Measurements from ENCODE around the gene HINT2.

Gene HINT2

GRCh38 chr9:35814841-35815543 lies at the start of gene HINT2:
Gene HINT2, minus strand, starts transcription at chr9:35815042. Its CDS starts 63 bp downstream, at chr9:35814979.
- ChIA-PET CTCF (interaction anchor here (1.3 kb wide), 1 partner anchor 88 kb away, joined by 3 read pairs; no protein-coding TSS in a partner anchor), POLR2A (interaction anchor here (0.8 to 2.0 kb wide), 14 partner anchors 10 to 375 kb away, joined by 3 to 9 read pairs (median 4); partner anchors contain the start of genes CREB3, FAM221B, GBA2 and RGP1)
- TF ChIP-seq LEF1 (IDR thresholded peaks at IDR 0.05; ENCODE audit: borderline replicate concordance) (peak; percentile 6; the same call in 1 of the 2 replicates), HDGF (IDR thresholded peaks at IDR 0.05; ENCODE audit: borderline replicate concordance) (peak; percentile 92), FOXA1 (IDR thresholded peaks at IDR 0.05) (no peak), TARDBP (IDR thresholded peaks at IDR 0.05) (peak; percentile 27; the same call in 1 of the 2 replicates), SUZ12 (IDR thresholded peaks at IDR 0.05) (no peak)
- DNase-seq (ENCODE audit: extremely low spot score): peak; percentile 91

- TF ChIP-seq FOXA1 (IDR thresholded peaks at IDR 0.05): no peak
- no peak for TF ChIP-seq FOXK2 (IDR thresholded peaks at IDR 0.05)
- ChIA-PET POLR2A (no interaction called here), CTCF (no interaction called here)
- no peak for DNase-seq (ENCODE audit: extremely low spot score)
Observed at GRCh38 chr9:35863583-35863982, 48.7 kb upstream of the HINT2 start.

GRCh38 chr9:35862328-35862727 lies 47.5 kb upstream of the HINT2 start:
- TF ChIP-seq LEF1 (IDR thresholded peaks at IDR 0.05; ENCODE audit: borderline replicate concordance) (no peak), CTBP1 (IDR thresholded peaks at IDR 0.05; ENCODE audit: borderline replicate concordance) (no peak), FOXM1 (IDR thresholded peaks at IDR 0.05; ENCODE audit: borderline replicate concordance) (no peak), SP1 (IDR thresholded peaks at IDR 0.05) (no peak), HDGF (IDR thresholded peaks at IDR 0.05; ENCODE audit: borderline replicate concordance) (no peak), ELF4 (IDR thresholded peaks at IDR 0.05) (no peak), TARDBP (IDR thresholded peaks at IDR 0.05) (no peak), ARNT (IDR thresholded peaks at IDR 0.05) (no peak), L3MBTL2 (conservative IDR thresholded peaks at IDR 0.05) (no peak), SUZ12 (IDR thresholded peaks at IDR 0.05) (no peak), ZNF384 (IDR thresholded peaks at IDR 0.05) (no peak), FOXK2 (IDR thresholded peaks at IDR 0.05) (no peak), BHLHE40 (IDR thresholded peaks at IDR 0.05; ENCODE audit: borderline replicate concordance) (no peak), PKNOX1 (IDR thresholded peaks at IDR 0.05) (no peak), FOXA1 (IDR thresholded peaks at IDR 0.05) (no peak), NFRKB (IDR thresholded peaks at IDR 0.05) (no peak)
- no peak for DNase-seq (ENCODE audit: extremely low spot score)
- POLR2A ChIA-PET: no interaction called here
- CTCF ChIA-PET: no interaction called here

GRCh38 chr9:35861161-35861897 lies 46.5 kb upstream of the HINT2 start:
- POLR2A ChIA-PET: no interaction called here
- TF ChIP-seq CTBP1 (IDR thresholded peaks at IDR 0.05; ENCODE audit: borderline replicate concordance): no peak
- no peak for TF ChIP-seq NFRKB (IDR thresholded peaks at IDR 0.05)
- no peak for TF ChIP-seq ARNT (IDR thresholded peaks at IDR 0.05)
- no peak for TF ChIP-seq FOXM1 (IDR thresholded peaks at IDR 0.05; ENCODE audit: borderline replicate concordance)
- CTCF ChIA-PET: no interaction called here
- DNase-seq (ENCODE audit: extremely low spot score): no peak

GRCh38 chr9:35859990-35860339 lies 45.1 kb upstream of the HINT2 start:
- CTCF ChIA-PET: no interaction called here

GRCh38 chr9:35859310-35859989 lies 44.6 kb upstream of the HINT2 start:
- TF ChIP-seq LEF1 (IDR thresholded peaks at IDR 0.05; ENCODE audit: borderline replicate concordance): no peak
- TF ChIP-seq PKNOX1 (IDR thresholded peaks at IDR 0.05): no peak
- no peak for TF ChIP-seq FOXA1 (IDR thresholded peaks at IDR 0.05)
- no peak for TF ChIP-seq SUZ12 (IDR thresholded peaks at IDR 0.05)
- no peak for TF ChIP-seq FOXK2 (IDR thresholded peaks at IDR 0.05)
- TF ChIP-seq ARNT (IDR thresholded peaks at IDR 0.05): no peak
- TF ChIP-seq NFRKB (IDR thresholded peaks at IDR 0.05): no peak
- TF ChIP-seq TARDBP (IDR thresholded peaks at IDR 0.05): no peak
- TF ChIP-seq HDGF (IDR thresholded peaks at IDR 0.05; ENCODE audit: borderline replicate concordance): no peak
- no peak for TF ChIP-seq L3MBTL2 (conservative IDR thresholded peaks at IDR 0.05)
- no peak for TF ChIP-seq BHLHE40 (IDR thresholded peaks at IDR 0.05; ENCODE audit: borderline replicate concordance)
- TF ChIP-seq ELF4 (IDR thresholded peaks at IDR 0.05): no peak
- no peak for TF ChIP-seq FOXM1 (IDR thresholded peaks at IDR 0.05; ENCODE audit: borderline replicate concordance)
- TF ChIP-seq SP1 (IDR thresholded peaks at IDR 0.05): no peak
- TF ChIP-seq CTBP1 (IDR thresholded peaks at IDR 0.05; ENCODE audit: borderline replicate concordance): no peak
- no peak for TF ChIP-seq ZNF384 (IDR thresholded peaks at IDR 0.05)
- DNase-seq (ENCODE audit: extremely low spot score): no peak
- POLR2A ChIA-PET: no interaction called here
- CTCF ChIA-PET: no interaction called here

More at GRCh38 chr9:35859990-35860339, 45.1 kb upstream of the HINT2 start:
- POLR2A ChIA-PET: no interaction called here
- TF ChIP-seq ELF4 (IDR thresholded peaks at IDR 0.05) (no peak), LEF1 (IDR thresholded peaks at IDR 0.05; ENCODE audit: borderline replicate concordance) (no peak), FOXM1 (IDR thresholded peaks at IDR 0.05; ENCODE audit: borderline replicate concordance) (no peak), TARDBP (IDR thresholded peaks at IDR 0.05) (no peak), FOXA1 (IDR thresholded peaks at IDR 0.05) (no peak), ARNT (IDR thresholded peaks at IDR 0.05) (no peak), NFRKB (IDR thresholded peaks at IDR 0.05) (no peak), CTBP1 (IDR thresholded peaks at IDR 0.05; ENCODE audit: borderline replicate concordance) (no peak), SP1 (IDR thresholded peaks at IDR 0.05) (no peak), L3MBTL2 (conservative IDR thresholded peaks at IDR 0.05) (no peak), SUZ12 (IDR thresholded peaks at IDR 0.05) (no peak), HDGF (IDR thresholded peaks at IDR 0.05; ENCODE audit: borderline replicate concordance) (no peak), BHLHE40 (IDR thresholded peaks at IDR 0.05; ENCODE audit: borderline replicate concordance) (no peak), ZNF384 (IDR thresholded peaks at IDR 0.05) (no peak), PKNOX1 (IDR thresholded peaks at IDR 0.05) (no peak), FOXK2 (IDR thresholded peaks at IDR 0.05) (no peak)
- no peak for DNase-seq (ENCODE audit: extremely low spot score)
